ENCODE measurements around the gene MIER2. TPM values are rescaled to one million over a fixed set of nuclear protein-coding genes. Genes with fewer than 3 reads are reported as not detected.
"Not testable (repeated sequence)": the region's sequence is repeated elsewhere in the genome, so short reads cannot be mapped to it uniquely, and the experiment has no call there.

MIER2 gene
- total RNA-seq, 1 experiment from 2014 or later, result 22.8 TPM

- Mint-ChIP-seq H3K4me1 (ENCODE audit: low read depth, unreplicated experiment) (no peaks in the 10 kb centered on the region), H3K9me3 (ENCODE audit: low read depth, unreplicated experiment) (no peaks in the 10 kb centered on the region), H3K27me3 (ENCODE audit: unreplicated experiment) (no peaks in the 10 kb centered on the region), H3K4me3 (ENCODE audit: low read depth, unreplicated experiment) (no peak overlapping the region), H3K36me3 (ENCODE audit: insufficient read depth, unreplicated experiment) (peaks cover 5% of the 10 kb centered on the region), H3K27ac (ENCODE audit: unreplicated experiment) (no peak overlapping the region)
- TF ChIP-seq CTCF (IDR thresholded peaks at IDR 0.05; ENCODE audit: unreplicated experiment), result no peak
- DNase-seq, result no peak
- no TSS peak for BruUV-seq (replicated peaks)
- CTCF ChIA-PET, result no interaction called here
- intact Hi-C loops (cut with micrococcal nuclease; ENCODE audit: unreplicated experiment), result no loop called here
Observed at GRCh38 chr19:275000-275399, 69.6 kb downstream of the MIER2 start.

GRCh38 chr19:273393-273792 lies 71.2 kb downstream of the MIER2 start:
- DNase-seq, result no peak
- no peak for TF ChIP-seq CTCF (IDR thresholded peaks at IDR 0.05; ENCODE audit: unreplicated experiment)
- intact Hi-C loops (cut with micrococcal nuclease; ENCODE audit: unreplicated experiment), result no loop called here
- no TSS peak for BruUV-seq (replicated peaks)
- CTCF ChIA-PET, result no interaction called here
- H3K36me3 Mint-ChIP-seq (ENCODE audit: insufficient read depth, unreplicated experiment), result peaks cover 5% of the 10 kb centered on the region
- no peaks in the 10 kb centered on the region for H3K27me3 Mint-ChIP-seq (ENCODE audit: unreplicated experiment)
- H3K9me3 Mint-ChIP-seq (ENCODE audit: low read depth, unreplicated experiment), result no peaks in the 10 kb centered on the region
- H3K27ac Mint-ChIP-seq (ENCODE audit: unreplicated experiment), result no peak overlapping the region
- no peak overlapping the region for H3K4me3 Mint-ChIP-seq (ENCODE audit: low read depth, unreplicated experiment)
- no peaks in the 10 kb centered on the region for H3K4me1 Mint-ChIP-seq (ENCODE audit: low read depth, unreplicated experiment)

- Mint-ChIP-seq H3K27ac (ENCODE audit: unreplicated experiment) (no peak overlapping the region), H3K4me1 (ENCODE audit: low read depth, unreplicated experiment) (no peaks in the 10 kb centered on the region), H3K9me3 (ENCODE audit: low read depth, unreplicated experiment) (no peaks in the 10 kb centered on the region), H3K4me3 (ENCODE audit: low read depth, unreplicated experiment) (no peak overlapping the region), H3K27me3 (ENCODE audit: unreplicated experiment) (no peaks in the 10 kb centered on the region), H3K36me3 (ENCODE audit: insufficient read depth, unreplicated experiment) (peaks cover 12% of the 10 kb centered on the region)
- intact Hi-C loops (cut with micrococcal nuclease; ENCODE audit: unreplicated experiment), result no loop called here
- no peak for TF ChIP-seq CTCF (IDR thresholded peaks at IDR 0.05; ENCODE audit: unreplicated experiment)
- BruUV-seq (replicated peaks), result no TSS peak
- no peak for DNase-seq
- CTCF ChIA-PET, result interaction anchor here (1.2 kb wide), 1 partner anchor 17 kb away, joined by 3 read pairs; no protein-coding TSS in a partner anchor
Observed at GRCh38 chr19:271856-272255, 72.7 kb downstream of the MIER2 start.

- DNase-seq; H3K9me3 Mint-ChIP-seq (ENCODE audit: low read depth, unreplicated experiment); intact Hi-C loops (cut with micrococcal nuclease; ENCODE audit: unreplicated experiment); BruUV-seq (replicated peaks); H3K27ac Mint-ChIP-seq (ENCODE audit: unreplicated experiment); H3K4me3 Mint-ChIP-seq (ENCODE audit: low read depth, unreplicated experiment); H3K27me3 Mint-ChIP-seq (ENCODE audit: unreplicated experiment); H3K4me1 Mint-ChIP-seq (ENCODE audit: low read depth, unreplicated experiment); CTCF ChIA-PET: not testable (repeated sequence)
- peaks cover 13% of the 10 kb centered on the region for H3K36me3 Mint-ChIP-seq (ENCODE audit: insufficient read depth, unreplicated experiment)
Observed at GRCh38 chr19:270766-271318, 73.8 kb downstream of the MIER2 start.

GRCh38 chr19:269241-269640 lies 75.4 kb downstream of the MIER2 start:
- Mint-ChIP-seq H3K36me3 (ENCODE audit: insufficient read depth, unreplicated experiment) (peaks cover 8% of the 10 kb centered on the region), H3K4me3 (ENCODE audit: low read depth, unreplicated experiment) (no peak overlapping the region), H3K27me3 (ENCODE audit: unreplicated experiment) (no peaks in the 10 kb centered on the region), H3K27ac (ENCODE audit: unreplicated experiment) (no peak overlapping the region), H3K9me3 (ENCODE audit: low read depth, unreplicated experiment) (no peaks in the 10 kb centered on the region), H3K4me1 (ENCODE audit: low read depth, unreplicated experiment) (no peaks in the 10 kb centered on the region)
- TF ChIP-seq CTCF (IDR thresholded peaks at IDR 0.05; ENCODE audit: unreplicated experiment), result no peak
- intact Hi-C loops (cut with micrococcal nuclease; ENCODE audit: unreplicated experiment), result no loop called here
- CTCF ChIA-PET, result no interaction called here
- no peak for DNase-seq
- no TSS peak for BruUV-seq (replicated peaks)
